LNCaP clone FGC (cell line): ENCODE data around the gene MPIG6B.

Experiments used
- DNase-seq: peaks from one replicate; pipeline ENCODE4 v3.0.0-alpha.2; 2011; ENCODE audit warnings: low read depth
- H3K4me3 ChIP-seq: 2 replicates; pipeline ENCODE4 v1.5.1; 2011; ENCODE audit warnings: mild to moderate bottlenecking, low read depth, low read length, control low read depth
- TF ChIP-seq, protein P1 (sequence below): IDR thresholded peaks from 2 replicates; pipeline ENCODE4 v1.5.1; 2012; ENCODE audit warnings: mild to moderate bottlenecking; ENCODE audit not compliant: control insufficient read depth, insufficient read depth; ENCODE audit errors: extremely low read depth

MPIG6B gene

DNA sequence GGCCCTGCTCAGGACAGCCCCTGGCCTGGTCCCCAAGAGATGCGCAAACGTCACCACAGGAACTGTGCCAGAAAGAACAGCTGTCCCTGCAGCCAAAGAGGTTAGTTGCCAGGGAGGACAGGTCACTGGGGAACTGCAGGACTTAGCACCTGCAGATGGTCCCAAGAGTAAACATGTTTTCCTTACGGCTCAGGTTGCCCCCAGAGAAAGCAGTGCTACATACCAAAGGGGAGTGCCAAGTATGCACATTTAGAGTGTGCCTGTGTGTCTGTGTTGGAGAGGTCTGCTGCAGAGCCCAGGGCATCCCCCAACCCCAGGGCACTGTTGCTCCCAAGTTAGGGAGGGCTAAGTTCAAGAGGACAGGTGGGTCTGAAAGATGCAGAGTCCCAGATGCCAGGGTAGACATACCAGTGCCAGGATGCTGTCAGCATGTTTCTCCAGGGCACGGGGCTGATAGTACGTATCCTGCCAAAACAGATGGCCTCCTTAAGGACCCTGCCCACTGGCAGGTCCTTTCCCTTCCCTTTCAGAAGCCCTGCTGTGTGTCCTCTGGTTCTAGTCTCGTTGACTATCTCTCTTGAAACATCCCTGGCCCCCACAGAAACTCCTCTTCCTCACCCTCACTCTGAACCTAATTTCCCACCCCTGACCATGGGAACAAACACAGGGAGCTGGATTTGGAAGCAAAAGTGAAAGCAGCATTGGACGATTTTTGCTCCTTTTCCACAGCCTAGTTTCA lies 21.3 kb upstream of the MPIG6B start:
- peak overlapping the region; percentile 92 for H3K4me3 ChIP-seq
- no peak for DNase-seq
- TF ChIP-seq, protein P1, sequence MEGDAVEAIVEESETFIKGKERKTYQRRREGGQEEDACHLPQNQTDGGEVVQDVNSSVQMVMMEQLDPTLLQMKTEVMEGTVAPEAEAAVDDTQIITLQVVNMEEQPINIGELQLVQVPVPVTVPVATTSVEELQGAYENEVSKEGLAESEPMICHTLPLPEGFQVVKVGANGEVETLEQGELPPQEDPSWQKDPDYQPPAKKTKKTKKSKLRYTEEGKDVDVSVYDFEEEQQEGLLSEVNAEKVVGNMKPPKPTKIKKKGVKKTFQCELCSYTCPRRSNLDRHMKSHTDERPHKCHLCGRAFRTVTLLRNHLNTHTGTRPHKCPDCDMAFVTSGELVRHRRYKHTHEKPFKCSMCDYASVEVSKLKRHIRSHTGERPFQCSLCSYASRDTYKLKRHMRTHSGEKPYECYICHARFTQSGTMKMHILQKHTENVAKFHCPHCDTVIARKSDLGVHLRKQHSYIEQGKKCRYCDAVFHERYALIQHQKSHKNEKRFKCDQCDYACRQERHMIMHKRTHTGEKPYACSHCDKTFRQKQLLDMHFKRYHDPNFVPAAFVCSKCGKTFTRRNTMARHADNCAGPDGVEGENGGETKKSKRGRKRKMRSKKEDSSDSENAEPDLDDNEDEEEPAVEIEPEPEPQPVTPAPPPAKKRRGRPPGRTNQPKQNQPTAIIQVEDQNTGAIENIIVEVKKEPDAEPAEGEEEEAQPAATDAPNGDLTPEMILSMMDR, result no peak

DNA sequence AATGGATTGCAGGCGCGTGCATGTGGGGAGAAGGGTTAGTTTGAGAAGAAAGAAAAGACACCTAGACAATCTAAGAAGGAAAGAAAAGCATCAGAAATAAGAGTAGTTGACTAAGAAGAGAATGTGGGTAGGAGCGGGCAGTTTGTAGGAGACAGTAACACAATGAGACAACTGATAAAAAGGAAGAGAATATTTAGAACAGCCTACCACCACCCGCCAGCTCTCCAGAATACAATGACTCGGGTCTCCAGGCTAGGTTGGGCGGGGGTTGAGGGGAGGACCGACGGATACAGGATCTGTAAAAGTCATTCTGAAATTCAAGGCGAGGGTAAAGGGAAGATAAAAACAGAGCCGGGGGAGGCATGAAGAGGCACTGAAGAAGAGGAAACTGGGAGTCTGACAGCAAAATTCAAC lies 20.8 kb upstream of the MPIG6B start:
- H3K4me3 ChIP-seq, result peak overlapping the region; percentile 92
- no peak for DNase-seq
- TF ChIP-seq, protein P1, result no peak

DNA sequence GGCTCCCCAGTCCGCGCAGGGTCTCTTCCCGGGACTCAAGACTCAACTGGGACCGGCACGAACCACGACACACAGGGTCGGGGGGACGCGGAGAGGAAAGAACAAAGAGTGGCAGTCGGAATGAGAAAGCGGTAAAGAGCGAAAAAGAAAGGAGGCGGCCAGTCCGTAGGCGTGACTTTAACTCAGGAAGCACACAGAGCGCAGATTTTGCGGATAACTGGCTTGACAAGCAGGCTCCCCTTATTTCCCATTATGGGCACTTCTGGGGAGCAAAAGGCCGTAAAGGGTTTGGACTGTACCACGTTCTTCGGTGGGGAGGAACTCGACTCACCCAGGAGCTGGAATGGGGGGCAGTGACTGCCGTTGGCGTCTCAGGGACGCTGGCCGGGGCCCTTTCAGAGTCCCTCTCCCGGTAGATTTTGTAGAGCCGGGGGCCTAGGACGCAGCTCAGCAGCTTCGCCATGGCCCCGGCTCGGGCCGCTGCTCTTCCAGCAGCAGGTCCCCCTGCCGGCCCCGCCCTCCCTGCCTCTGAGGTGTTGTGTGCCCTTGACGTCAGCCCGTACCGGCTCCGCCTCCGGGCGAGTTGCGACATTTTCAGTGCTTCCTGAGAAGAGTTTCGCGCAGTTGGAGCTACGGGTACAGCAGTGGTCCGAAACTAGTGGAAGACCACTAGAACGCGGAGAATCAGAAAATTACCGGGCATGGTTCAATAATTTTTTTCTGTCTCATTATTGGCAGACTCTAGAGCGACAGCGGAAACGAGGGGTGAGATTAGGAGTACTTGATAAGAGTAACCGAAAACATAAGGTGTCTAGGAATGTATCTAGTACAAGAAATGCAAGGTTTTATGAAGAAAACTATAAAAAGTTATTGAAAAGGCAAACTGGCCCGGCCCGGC lies 20.1 kb upstream of the MPIG6B start, which contains the start of gene ABHD16A:
Gene ABHD16A (minus strand): TSS at position 506 of the 898 bp plus-strand sequence. CDS start 43 bp downstream, at position 463.
- peak within 1 kb of the TSS; percentile 92 for H3K4me3 ChIP-seq
- TF ChIP-seq, protein P1, result no peak
- peak; percentile 90 for DNase-seq

DNA sequence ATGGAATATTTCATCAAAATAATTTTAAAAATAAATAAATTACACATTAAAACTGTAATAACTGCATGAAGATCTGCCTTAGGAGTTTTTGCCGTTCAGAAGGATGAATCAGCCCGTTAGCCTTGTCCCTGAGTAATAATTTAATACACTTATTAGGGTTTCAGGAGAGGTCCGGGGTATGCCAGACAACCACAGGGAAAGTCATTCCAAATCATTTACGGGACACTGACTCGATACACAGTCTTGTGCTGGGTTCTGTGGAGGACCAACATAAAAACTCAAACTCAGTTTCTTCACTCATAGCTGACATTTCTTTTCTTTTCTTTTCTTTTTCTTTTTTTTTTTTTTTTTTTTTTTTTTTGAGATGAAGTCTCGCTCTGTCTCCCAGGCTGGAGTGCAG lies 17.2 kb upstream of the MPIG6B start:
- TF ChIP-seq, protein P1, result no peak
- DNase-seq, result no peak
- no peak overlapping the region for H3K4me3 ChIP-seq

- TF ChIP-seq, protein P1, result no peak
- H3K4me3 ChIP-seq, result no peak within 1 kb of the TSS
- no peak for DNase-seq
Observed at GRCh38 chr6:31706599-31706998, 16.6 kb upstream of the MPIG6B start, which contains the start of gene LY6G6F. Gene LY6G6F (plus strand): TSS chr6:31706866. CDS start chr6:31706907, 41 bp downstream.

GRCh38 chr6:31707701-31708100 lies 15.5 kb upstream of the MPIG6B start:
- DNase-seq, result no peak
- H3K4me3 ChIP-seq, result no peak overlapping the region
- TF ChIP-seq, protein P1, result no peak
